Activated CD4-positive, alpha-beta T cell treated with anti-CD3 and anti-CD28 coated beads, Interleukin-2, Interleukin-4, amounts not matched to agents 100 ng/mL and 50 ng/mL, durations not matched to agents 16 hours and 8 hours (primary cell): ENCODE results near the gene VPS33B.
"Not testable (repeated sequence)": the region's sequence is repeated elsewhere in the genome, so short reads cannot be mapped to it uniquely, and the experiment has no call there.

Source experiments
- DNase-seq: peaks from one replicate; pipeline ENCODE4 v3.0.0-alpha.2; 2020; ENCODE audit warnings: low spot score

The VPS33B gene

DNA sequence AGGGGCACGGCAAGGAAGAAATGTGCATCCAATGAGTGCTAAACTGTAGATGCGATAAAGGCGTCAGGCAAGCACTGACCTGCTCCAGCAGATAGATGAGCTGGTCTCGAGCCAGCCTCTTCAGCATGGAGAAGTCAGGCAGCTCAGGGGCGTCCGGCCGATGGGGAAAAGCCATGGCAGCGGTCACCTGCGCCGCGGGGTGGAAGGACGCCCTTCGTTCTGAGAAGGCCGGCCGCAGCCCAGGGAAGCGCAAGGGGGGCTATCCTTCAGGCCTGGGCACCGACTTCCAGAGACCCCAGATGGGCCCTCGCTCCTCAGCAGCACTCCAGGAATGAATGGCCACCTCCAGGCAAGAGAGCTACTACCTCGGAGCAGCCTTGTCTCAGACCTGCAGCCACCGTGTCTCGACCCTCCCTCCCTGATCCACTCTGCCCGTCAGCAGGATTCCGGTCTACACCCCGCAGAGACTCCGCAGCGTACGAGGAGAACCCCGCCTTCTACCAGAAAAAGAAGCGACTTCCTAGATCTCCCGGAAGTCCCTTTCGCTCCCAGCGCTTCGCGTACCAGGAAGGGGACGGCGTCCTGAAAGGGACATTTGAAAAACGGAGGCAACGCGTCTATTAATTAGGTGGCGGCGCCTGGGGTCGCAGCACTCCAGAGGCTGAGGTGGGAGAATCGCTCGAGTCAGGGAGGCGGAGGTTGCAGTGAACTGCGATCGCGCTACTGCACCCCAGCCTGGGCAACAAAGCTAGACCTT lies at the start of gene VPS33B:
VPS33B (minus strand) TSS at position 520 of the 757 bp plus-strand sequence; CDS start at position 175, 345 bp downstream.
- DNase-seq: peak; percentile 88

DNA sequence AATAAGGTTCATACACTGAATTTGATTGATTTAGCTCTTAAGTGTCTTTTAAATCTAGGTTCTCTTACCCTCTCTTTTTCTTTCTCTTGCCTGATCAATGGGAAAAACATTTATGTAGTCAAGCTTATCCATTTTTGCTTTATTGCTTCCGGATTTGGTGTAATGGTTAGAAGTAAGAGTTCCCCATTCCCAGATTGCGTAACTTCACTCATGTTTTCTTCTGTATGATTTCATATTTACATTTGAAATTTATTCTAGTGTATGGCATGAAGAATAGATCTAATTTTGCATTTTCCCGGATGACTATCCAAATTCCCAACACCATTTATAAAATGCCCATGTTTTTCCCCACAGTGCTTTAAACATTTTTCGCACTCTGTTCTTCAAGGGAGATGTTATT lies 49.8 kb upstream of the VPS33B start:
- no peak for DNase-seq

DNA sequence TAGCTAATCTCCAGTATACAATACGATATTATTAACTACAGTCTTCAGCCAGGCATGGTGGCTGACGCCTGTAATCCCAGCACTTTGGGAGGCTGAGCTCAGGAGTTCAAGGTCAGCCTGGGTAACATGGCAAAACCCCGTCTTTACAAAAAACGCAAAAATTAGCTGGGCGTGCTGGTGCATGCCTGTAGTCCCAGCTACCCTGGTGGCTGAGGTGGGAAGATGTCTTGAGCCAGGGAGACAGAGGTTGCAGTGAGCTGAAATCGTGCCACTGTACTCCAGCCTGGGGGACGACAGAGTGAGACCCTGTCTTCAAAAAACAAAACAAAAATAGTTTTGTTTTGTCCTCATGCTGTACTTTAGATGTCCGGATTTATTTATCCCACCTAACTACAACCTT lies 48.5 kb upstream of the VPS33B start:
- no peak for DNase-seq

DNA sequence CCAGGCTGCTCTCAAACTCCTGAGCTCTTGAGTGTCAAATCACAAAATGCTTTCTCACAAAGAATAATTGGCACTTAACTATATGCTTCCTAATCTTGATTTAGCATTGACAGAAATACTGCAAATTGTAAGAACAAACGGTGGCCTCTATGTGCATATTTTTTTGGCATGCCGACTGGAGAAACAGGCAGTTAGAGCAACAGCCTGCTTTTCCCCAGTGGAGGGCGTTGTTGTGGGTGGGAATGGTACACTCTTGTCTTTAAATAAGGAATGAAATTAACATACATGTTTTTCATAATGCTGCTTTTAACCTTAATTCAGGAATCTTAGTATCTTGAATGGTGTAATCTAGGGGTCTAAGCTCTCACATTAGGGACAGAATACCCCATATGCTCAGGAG lies 46.6 kb upstream of the VPS33B start:
- DNase-seq: no peak

DNA sequence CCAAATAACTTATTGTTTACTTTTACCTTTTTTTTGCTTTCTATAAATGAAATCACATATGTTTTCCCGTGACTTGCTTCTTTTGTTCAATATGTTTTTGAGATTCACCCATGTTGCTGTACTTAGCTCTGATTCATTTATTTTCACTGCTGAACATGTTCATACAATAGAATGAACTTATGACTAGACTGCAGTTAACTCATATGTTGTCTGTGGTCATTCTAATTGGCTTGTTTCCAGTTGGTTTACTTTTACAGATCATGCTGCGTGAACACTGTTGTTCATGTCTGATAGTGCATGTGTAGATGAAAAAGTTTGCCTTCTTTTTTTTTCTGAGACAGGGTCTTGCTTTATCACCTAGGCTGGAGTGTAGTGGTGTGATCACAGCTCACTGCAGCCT lies 46.0 kb upstream of the VPS33B start:
- no peak for DNase-seq

DNA sequence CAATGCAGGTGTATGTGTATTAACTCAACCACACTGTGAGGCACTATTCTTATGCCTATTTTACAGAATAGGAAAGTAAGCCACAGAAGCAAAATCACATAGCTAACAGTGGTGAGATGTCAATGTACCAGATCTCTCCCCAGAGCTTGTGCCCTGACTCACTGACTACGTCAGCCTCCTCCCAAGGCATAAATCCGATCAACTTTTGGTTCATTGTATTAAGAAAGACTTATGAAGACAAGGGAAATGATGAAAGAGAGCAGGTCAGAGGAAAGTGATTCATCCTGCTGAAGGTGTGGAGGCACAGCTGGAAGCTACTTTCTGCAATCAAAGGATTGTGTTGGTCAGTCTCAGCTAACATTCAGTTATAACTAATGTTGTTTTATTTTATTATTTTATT lies 44.6 kb upstream of the VPS33B start:
- no peak for DNase-seq

DNA sequence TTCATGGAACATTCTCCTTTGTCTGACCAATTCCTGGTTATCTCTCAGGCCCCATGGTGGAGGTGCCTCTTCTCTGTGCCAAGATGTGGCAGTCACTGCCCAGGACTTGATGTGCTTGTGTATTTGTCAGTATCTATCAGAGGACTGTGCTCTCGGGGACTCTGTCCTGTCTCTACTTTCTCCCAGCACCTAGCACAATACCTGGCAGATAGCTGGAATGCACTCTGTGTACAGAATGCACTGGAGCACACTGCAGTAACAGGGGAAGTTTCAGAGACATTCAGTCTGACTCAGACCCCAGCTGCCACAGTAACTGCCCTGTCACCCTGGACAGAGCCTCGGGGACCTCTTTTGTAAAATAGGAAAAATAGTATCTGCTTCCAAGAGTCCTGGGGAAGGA lies 43.1 kb upstream of the VPS33B start:
- no peak for DNase-seq

DNA sequence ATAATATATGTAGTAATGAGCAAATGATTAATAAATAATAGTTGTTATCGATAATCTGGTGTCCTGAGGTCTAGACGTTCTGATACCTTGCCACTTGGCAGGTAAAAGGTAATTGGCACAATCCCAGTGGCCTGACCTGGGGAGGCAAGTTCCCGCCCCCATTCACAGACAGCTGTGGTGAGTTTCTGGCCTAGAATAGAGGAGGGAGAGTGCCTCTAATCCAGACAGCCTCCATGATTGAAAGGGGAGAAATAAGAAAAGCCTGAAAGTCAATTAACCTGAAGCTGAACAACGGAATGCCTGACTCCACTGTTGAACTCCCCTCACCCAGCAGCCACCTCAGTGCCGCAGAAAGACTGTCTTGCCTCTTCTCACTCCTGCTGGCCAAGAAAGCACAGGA lies 39.6 kb upstream of the VPS33B start:
- DNase-seq: no peak

DNA sequence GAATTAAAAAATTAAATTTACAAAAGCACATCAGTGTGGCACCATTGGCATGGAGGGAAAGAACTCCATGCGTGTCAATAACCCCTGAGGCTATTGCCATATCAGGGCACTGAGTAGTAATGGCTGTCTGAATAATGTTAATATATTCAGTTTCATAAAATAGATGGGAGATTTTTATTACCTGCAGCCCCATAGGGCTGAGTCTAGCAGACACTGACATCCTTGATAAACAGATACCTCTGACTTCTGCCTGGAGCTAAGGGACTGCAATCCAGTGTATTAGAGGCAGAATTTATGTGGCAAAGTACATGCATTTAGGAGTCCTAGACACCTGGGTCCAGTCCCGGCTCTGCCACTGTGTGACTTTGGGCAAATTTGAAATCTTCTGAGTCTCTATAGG lies 38.8 kb upstream of the VPS33B start:
- DNase-seq: no peak

DNA sequence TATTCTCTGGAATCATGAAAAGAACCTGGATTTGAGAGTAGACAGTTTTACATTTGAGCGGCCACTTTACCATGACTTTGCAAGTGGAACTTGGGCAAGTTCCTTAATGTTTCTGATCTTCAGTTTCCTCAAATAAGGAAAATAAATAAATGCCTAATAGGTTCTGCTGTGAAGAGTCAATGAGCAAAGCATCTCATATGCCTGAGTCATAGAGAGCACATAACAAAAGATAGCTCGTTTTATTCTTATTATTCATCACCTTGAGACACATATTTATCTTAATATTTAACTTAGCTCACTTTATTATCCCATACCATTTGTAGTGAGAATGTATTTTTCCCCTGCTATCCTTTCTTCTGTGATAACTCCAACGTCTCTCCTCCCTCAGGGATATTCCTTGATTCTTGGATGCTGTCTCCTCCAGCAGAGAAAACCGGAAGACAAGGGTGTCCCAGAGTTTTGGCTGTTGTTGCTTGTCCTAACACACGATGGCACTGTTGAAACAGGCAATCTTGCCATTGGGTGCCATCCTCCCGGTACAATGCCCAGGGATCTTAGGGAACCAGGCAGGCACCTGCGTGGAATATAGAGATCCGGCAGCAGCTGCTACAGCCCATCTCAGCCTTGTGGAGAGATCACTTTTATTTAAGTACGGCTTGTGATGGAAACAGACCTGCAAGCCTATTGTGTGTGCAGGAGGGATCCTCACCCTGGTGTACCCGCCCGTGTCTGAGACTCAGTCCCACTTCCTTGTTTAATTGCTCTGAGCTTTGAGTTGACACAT lies 33.3 kb upstream of the VPS33B start:
- peak; percentile 37 for DNase-seq

DNA sequence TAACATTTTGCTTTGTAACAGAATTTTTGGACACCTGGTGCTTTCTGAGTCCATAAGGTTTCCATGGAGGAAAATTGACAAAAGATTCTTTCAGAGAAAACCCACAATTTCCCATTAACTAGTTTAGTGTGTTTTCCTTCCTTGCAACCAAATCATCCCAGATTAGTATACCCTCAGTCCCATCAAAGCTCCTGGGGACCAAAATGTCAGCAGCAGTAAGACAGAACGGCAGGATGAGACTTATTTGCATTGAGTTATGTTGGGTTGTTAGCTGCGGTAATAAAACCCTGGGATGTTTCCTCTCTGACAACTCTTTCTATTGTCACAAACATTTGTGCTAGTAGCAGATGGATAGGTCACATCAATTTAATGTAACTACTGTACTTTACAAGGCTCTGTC lies 32.4 kb upstream of the VPS33B start:
- no peak for DNase-seq

DNA sequence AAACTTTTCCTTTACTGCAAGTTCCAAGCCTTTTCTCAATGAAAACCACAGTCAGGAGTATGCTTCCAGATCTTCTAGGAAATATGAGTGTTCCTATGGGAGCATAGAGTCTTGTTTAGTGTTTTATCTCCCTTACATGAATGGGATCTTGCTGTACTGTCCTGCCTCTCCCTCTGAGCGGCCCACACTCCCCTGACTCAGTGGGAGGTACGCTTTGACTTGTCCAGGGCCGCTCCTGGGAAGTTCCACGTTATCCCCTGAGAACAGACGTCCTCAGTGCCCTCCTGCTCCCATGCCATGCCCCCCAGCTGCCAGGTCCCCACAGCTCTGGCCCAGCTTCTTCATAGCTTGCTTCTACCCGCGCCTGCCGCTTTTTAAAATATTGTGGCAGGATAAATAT lies 28.9 kb upstream of the VPS33B start:
- no peak for DNase-seq

DNA sequence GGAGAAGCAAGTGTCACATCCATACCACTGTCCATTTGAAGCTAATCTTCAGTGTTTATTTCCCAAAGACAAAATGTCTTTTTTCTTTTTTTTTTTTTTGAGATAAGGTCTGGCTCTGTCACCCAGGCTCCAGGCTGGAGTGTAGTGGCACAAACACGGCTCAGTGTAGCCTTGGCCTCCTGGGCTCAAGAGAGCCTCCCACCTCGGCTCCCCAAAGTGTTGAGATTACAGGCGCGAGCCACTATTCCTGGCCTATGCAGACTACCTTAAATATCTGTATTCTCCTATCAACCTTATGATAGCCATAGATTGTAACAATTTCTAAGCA lies 27.7 kb upstream of the VPS33B start:
- DNase-seq: no peak

DNA sequence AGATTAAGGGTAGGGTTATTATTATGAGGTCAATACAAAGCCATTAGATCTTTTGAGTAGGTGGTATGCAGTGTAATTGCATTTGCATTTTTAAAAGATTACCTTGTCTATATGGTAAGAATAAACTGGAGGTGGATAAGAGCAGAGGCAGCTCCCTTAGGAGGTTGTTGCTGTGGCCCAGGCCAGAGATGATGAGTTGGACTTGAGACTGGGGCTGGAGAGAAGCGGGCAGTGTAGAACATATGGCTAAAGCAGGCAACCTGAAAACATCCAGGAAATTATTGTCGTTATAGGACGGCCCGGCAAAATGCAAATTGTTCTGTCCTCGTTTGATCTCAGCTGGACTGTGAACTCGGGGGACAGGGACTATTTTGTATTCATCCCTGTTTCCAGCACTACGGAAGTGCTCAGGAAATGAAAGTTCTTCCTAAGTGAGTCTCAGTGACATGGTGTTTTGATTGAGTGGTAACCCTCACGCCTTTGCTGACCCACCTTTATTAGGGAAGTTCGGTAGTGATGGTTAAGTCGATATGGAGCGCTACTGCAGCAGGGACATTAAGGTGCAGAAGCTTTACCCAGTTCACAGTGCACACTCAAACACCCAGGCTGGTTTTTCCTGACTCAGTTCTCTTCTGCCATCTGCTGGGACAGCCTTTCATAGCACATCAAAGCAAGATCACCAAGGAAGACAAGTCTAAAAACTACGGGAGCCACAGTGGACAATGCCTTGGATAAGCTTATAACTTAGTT lies 27.2 kb upstream of the VPS33B start:
- DNase-seq: peak; percentile 56

DNA sequence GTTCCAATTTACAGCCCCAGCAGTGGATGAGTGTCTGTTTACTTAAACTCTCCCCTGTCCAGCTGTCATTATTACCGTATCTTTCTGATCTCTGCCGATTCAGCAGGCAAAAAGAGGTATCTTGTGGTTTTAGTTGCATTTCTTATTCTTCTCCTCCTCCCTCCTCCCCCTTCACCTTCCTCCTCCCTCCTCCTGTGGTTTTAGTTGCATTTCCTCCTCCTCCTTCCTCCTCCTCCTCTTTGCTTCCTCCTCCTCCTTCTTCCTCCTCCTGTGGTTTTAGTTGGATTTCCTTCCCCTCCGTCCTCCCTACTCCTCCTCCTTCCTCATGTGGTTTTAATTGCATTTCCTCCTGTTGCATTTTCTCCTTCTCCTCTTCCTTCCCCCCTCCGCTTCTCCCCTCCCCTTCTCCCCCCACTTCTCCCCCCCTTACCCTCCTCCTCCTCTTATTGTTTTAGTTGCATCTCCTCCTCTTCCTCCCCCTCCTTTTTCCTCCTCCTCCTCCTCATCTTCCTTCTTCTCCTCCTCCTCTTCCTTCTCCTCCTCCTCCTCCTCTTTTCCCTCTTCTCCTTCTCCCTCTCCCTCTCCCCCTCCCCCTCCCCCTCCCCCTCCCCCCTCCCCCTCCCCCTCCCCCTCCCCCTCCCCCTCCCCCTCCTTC lies 25.3 kb upstream of the VPS33B start:
- peak; percentile 9 for DNase-seq

DNA sequence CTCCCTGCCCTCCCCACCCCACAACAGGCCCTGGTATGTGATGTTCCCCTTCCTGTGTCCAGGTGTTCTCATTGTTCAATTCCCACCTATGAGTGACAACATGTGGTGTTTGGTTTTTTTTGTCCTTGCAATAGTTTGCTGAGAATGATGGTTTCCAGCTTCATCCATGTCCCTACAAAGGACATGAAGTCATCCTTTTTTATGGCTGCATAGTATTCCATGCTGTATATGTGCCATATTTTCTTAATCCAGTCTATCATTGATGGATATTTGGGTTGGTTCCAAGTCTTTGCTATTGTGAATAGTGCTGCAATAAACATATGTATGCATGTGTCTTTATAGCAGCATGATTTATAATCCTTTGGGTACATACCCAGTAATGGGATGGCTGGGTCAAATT lies 23.7 kb upstream of the VPS33B start:
- not testable (repeated sequence) for DNase-seq

DNA sequence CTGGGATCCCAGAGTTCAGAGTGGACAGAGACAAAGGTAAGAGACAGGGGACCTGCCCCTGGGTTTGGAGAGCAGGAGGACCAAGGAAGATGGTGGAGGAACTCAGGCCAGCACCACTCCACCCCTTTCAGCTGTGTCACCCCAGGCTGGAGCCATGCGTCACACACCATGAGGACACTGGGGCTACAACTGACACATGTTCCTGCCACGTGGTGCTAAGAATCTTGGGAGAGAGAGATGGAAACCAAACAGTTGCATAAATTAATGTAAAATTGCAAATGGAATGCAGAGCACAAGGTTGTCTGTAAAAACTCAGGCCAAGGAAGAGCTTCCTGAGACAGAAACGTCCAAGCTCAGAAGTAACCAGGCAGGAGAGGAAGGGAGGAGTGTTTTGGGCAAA lies 22.7 kb upstream of the VPS33B start:
- DNase-seq: no peak

DNA sequence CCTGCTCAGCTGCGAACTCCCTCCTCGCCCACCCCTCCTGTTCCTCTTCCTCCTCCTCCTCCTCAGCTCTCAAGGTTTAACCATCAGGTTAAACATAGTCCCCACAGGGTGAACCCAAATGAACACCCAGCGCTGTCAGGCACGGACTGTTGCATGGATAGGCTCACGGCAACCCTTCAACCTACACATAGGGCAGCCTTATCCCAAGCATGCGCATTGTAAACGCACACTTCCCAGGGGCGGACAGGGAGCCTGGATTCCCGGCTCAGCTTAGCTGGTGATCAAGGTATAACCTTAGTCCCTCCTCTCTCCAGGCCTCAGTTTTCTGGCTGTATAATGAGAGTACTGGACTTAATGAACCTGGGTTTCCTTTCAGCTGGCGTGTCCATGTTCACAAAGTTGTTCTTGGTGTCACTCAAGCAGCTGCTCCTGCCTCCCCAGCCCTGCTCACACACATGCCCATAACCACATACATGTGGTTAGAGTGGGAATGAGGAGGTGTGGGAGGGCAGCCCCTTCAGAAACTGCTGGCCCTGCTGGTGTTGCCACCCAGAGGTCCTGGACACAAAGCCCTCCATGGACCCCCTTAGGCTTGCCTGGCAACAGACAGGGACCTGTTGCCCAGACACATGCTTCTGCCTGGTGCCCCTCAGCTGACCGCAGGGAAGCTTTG lies 20.9 kb upstream of the VPS33B start:
- no peak for DNase-seq

DNA sequence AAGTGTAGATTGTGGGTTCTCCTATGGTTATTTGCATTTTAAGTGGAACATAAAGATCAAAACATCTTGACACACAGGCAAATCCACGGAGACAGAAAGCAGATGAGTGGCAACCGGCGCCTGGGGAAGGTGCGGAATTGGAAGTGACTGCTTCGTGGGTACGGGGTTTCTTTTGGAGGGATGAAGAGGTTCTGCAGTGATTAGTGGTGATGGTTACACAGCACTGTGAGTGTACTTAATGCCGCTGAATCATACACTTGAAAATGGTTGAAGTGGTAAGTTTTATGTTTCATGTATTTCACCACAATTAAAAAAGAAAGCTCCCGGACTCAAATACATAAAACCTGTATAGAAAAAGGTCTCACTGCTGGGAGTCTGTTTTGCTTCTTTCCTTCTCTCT lies 18.5 kb upstream of the VPS33B start:
- DNase-seq: no peak

DNA sequence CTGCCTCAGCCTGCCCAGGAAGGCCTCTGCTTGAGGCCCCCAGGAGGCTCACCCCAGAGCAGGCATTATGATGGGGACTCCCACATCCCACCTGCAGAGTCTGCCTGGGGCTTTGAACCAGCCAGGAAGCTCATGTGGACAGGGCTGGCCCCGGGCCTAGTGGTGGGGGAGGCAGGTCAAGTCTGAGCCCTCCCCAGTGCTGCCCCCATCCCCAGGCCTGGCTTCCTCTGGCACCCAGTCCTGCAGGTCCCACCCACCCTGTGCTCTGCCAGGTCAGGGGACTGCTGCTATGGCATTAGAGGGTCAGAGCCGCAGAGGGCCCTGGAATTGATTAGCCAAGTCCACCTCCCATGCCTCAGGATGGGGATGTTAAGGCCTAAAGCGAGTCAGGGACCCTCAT lies 17.6 kb upstream of the VPS33B start:
- DNase-seq: no peak

DNA sequence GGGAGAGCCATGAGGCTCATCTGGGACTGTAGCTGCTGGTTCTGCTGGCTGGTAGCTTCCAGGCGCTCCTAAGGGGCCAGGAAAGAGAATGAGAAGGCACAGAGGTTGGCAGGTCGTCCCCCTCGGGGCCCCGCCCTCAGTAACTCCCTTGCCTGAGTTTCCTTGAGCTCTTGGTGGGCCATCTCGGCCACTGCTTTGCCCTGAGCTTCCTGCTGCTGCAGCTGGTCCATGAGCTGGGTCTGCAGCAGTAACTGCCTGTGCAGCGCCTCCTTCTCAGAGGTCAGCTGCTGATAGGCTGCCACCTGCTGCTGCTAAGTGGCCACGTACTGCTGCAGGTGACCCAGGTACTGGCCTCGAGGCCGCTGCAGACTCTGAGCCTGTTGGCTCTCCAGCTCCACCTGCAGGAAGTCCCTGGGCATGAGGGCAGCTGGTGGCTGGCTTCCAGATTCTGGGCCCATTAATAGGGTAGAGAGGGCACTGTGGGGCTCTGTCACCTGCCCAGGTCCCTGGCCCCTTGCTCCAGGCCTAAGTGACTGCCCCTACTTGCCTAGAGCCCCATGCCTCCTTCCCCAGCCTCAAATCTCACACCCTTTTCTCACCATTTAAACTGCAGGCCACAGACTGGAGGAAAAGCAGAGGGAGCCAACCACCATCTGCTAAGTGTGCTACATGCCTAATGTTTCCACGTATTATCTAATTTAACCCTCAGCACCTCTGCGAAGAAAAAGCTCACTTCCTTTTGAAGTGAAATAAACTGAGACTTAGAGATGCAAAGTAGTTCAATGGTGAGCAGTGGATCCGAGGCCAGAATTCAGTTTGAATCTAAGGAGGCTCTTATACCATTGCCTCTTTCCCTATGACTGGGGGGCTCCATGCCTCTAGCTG lies 10.8 kb upstream of the VPS33B start:
- DNase-seq: peak; percentile 47
